Measurements from ENCODE around the gene TGFB2. TPM values are rescaled to one million over a fixed set of nuclear protein-coding genes. Genes with fewer than 3 reads are reported as not detected.
A peak's percentile ranks its signal among the peaks of the same experiment; 100 is the strongest.

Gene TGFB2
- total and polyA plus RNA-seq, 2 donors (not counting 3 experiments of a cell fraction or from before 2014, with no cell fraction given): 21.2 to 43.5 TPM

DNA sequence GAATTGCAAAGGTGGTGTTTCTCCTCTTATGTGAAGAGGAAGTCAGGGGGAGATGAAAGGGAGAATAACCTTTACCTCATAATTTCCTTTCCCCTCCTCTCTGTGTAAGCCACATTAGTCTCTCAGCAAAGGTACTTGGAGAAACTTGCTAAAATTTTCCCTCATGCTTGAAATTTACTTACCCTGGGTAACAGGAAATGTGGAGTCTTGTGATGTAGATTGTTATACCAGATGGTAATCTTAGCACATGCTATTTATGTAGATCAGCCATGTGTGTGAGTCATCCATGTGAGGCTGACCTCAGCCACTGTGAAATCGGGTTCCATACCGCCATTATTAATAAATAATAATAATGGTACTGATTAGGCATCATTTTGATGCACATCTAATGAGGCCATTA, 128.4 kb downstream of the TGFB2 start:
- H3K9me3 ChIP-seq (replicated peaks; ENCODE audit: control insufficient read depth, insufficient read depth, low read length): no peaks in the 10 kb centered on the region
- FAIRE-seq: no peak
- H3K27me3 ChIP-seq (ENCODE audit: control insufficient read depth in 2 of 2, insufficient read depth in 2 of 2, low read length in 2 of 2): no peaks in the 10 kb centered on the region
- H3K4me1 ChIP-seq (ENCODE audit: control insufficient read depth, extremely low read depth, insufficient read depth, low read length): peaks cover 28% of the 10 kb centered on the region
- peak; percentile 92 for TF ChIP-seq JUN (IDR thresholded peaks at IDR 0.05; ENCODE audit: borderline replicate concordance, insufficient read depth, insufficient read length, low read depth)
- TF ChIP-seq MYC (IDR thresholded peaks at IDR 0.05; ENCODE audit: low read depth, low read length): no peak
- TF ChIP-seq, protein P1, sequence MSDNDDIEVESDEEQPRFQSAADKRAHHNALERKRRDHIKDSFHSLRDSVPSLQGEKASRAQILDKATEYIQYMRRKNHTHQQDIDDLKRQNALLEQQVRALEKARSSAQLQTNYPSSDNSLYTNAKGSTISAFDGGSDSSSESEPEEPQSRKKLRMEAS (IDR thresholded peaks at IDR 0.05; ENCODE audit: insufficient read depth, insufficient read length): peak; percentile 29
- TF ChIP-seq, protein P2, sequence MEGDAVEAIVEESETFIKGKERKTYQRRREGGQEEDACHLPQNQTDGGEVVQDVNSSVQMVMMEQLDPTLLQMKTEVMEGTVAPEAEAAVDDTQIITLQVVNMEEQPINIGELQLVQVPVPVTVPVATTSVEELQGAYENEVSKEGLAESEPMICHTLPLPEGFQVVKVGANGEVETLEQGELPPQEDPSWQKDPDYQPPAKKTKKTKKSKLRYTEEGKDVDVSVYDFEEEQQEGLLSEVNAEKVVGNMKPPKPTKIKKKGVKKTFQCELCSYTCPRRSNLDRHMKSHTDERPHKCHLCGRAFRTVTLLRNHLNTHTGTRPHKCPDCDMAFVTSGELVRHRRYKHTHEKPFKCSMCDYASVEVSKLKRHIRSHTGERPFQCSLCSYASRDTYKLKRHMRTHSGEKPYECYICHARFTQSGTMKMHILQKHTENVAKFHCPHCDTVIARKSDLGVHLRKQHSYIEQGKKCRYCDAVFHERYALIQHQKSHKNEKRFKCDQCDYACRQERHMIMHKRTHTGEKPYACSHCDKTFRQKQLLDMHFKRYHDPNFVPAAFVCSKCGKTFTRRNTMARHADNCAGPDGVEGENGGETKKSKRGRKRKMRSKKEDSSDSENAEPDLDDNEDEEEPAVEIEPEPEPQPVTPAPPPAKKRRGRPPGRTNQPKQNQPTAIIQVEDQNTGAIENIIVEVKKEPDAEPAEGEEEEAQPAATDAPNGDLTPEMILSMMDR (IDR thresholded peaks at IDR 0.05; ENCODE audit: extremely low read depth in 1 of 2, insufficient read depth in 1 of 2, low read depth in 1 of 2, low read length in 2 of 2): no peak
- peak; percentile 63 for TF ChIP-seq FOS (IDR thresholded peaks at IDR 0.05; ENCODE audit: borderline replicate concordance, insufficient read depth, low read length)
- peak; percentile 74 for TF ChIP-seq GATA2 (IDR thresholded peaks at IDR 0.05; ENCODE audit: insufficient read depth, insufficient read length, low read depth, low read length)
- TF ChIP-seq POLR2A (IDR thresholded peaks at IDR 0.05; ENCODE audit: low read depth, low read length): peak; percentile 46
- no peak for TF ChIP-seq EZH2 (IDR thresholded peaks at IDR 0.05; ENCODE audit: borderline replicate concordance, low read depth, low read length, severe bottlenecking)
- peak; percentile 56 for TF ChIP-seq POLR2AphosphoS5 (IDR thresholded peaks at IDR 0.05; ENCODE audit: insufficient read depth, low read depth, low read length)
- H3K4me2 ChIP-seq (ENCODE audit: insufficient read depth, low read length): peak overlapping the region; percentile 46
- no TSS peak for BruUV-seq (replicated peaks)
- CTCF ChIA-PET: no interaction called here
- peak overlapping the region; percentile 74 for H3K27ac ChIP-seq (ENCODE audit: insufficient read depth, low read depth, low read length)
- DNase-seq (ENCODE audit: low read depth, low spot score): peak; percentile 79
- intact Hi-C loops (cut with micrococcal nuclease) (loop anchor here (1.0 kb wide), 2 partner anchors 10 to 98 kb away; no protein-coding TSS in a partner anchor), dilution Hi-C loops (cut with MboI; ENCODE audit: extremely low pct_ligation_motif_present, low sequenced_read_pairs) (no loop called here)
- H4K20me1 ChIP-seq (replicated peaks; ENCODE audit: control insufficient read depth, extremely low read depth, insufficient read depth, low read length): no peaks in the 10 kb centered on the region
- no peak overlapping the region for H3K4me3 ChIP-seq (replicated peaks in 1 of 3; ENCODE audit: insufficient read depth in 1 of 3, low read depth in 1 of 3, low read length in 3 of 3)
- H3K9me1 ChIP-seq (replicated peaks; ENCODE audit: control insufficient read depth, extremely low read depth, insufficient read depth, low read length): no peaks in the 10 kb centered on the region
- H2AFZ ChIP-seq (ENCODE audit: low read depth, low read length): no peak overlapping the region
- H3K79me2 ChIP-seq (ENCODE audit: control insufficient read depth, insufficient read depth, low read length): no peaks in the 10 kb centered on the region
- H3K9ac ChIP-seq (replicated peaks; ENCODE audit: extremely low read depth, insufficient read depth, low read length): peak overlapping the region; percentile 24
- no peaks in the 10 kb centered on the region for H3K36me3 ChIP-seq (ENCODE audit: control insufficient read depth in 2 of 2, extremely low read depth in 1 of 2, insufficient read depth in 2 of 2, low read length in 2 of 2)
- POLR2A ChIA-PET: no interaction called here
